Suprapubic skin (tissue), 4 donors: ENCODE results near the gene PLEKHG4B.

Source experiments
- EP300 ChIP-seq: sonication (generic); formaldehyde crosslinking; IDR thresholded peaks from one replicate; pipeline ENCODE4 v1.6.1; 2017; ENCODE audit warnings: antibody characterized with exemption
- POLR2A ChIP-seq, 2 donors: fragments of 450-650 bp; IDR thresholded peaks; one replicate each; pipeline ENCODE4 v1.6.1; 2017; ENCODE audit warnings: antibody characterized with exemption in 2 of 2, mild to moderate bottlenecking in 2 of 2, moderate library complexity in 2 of 2
- POLR2AphosphoS5 ChIP-seq, 3 donors: sonication (generic); formaldehyde crosslinking; IDR thresholded peaks; one replicate each; pipeline ENCODE4 v1.6.1; 2017; ENCODE audit warnings: antibody characterized with exemption in 3 of 3

GRCh38 chr5:130601-131131 lies 38.7 kb downstream of the PLEKHG4B start:
- TF ChIP-seq POLR2AphosphoS5 (IDR thresholded peaks at IDR 0.05) (no peak), POLR2A (IDR thresholded peaks at IDR 0.05) (no peak), EP300 (no peak)
